RPMI7951 (cell line): ENCODE results near the gene CEP83. TPM values are rescaled to one million over a fixed set of nuclear protein-coding genes. Genes with fewer than 3 reads are reported as not detected.
A peak's percentile ranks its signal among the peaks of the same experiment; 100 is the strongest.
"Not testable (repeated sequence)": the region's sequence is repeated elsewhere in the genome, so short reads cannot be mapped to it uniquely, and the experiment has no call there.

Source experiments
- DNase-seq: peaks from one replicate; pipeline ENCODE4 v3.0.0-alpha.2; 2012; ENCODE audit warnings: low read depth
- total RNA-seq: library from RNA; depleted of rRNA; stranded (reverse); fragments of >200 nt; shearing (Covaris generic); gene quantifications from 2 replicates; pipeline ENCODE4 v1.2.3, GENCODE V29; 2014; rRNA removed

The CEP83 gene, protein sequence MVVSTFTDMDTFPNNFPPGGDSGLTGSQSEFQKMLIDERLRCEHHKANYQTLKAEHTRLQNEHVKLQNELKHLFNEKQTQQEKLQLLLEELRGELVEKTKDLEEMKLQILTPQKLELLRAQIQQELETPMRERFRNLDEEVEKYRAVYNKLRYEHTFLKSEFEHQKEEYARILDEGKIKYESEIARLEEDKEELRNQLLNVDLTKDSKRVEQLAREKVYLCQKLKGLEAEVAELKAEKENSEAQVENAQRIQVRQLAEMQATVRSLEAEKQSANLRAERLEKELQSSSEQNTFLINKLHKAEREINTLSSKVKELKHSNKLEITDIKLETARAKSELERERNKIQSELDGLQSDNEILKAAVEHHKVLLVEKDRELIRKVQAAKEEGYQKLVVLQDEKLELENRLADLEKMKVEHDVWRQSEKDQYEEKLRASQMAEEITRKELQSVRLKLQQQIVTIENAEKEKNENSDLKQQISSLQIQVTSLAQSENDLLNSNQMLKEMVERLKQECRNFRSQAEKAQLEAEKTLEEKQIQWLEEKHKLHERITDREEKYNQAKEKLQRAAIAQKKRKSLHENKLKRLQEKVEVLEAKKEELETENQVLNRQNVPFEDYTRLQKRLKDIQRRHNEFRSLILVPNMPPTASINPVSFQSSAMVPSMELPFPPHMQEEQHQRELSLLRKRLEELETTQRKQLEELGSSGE
- 11.7 and 13.4 TPM in 2 replicates for total RNA-seq

DNA sequence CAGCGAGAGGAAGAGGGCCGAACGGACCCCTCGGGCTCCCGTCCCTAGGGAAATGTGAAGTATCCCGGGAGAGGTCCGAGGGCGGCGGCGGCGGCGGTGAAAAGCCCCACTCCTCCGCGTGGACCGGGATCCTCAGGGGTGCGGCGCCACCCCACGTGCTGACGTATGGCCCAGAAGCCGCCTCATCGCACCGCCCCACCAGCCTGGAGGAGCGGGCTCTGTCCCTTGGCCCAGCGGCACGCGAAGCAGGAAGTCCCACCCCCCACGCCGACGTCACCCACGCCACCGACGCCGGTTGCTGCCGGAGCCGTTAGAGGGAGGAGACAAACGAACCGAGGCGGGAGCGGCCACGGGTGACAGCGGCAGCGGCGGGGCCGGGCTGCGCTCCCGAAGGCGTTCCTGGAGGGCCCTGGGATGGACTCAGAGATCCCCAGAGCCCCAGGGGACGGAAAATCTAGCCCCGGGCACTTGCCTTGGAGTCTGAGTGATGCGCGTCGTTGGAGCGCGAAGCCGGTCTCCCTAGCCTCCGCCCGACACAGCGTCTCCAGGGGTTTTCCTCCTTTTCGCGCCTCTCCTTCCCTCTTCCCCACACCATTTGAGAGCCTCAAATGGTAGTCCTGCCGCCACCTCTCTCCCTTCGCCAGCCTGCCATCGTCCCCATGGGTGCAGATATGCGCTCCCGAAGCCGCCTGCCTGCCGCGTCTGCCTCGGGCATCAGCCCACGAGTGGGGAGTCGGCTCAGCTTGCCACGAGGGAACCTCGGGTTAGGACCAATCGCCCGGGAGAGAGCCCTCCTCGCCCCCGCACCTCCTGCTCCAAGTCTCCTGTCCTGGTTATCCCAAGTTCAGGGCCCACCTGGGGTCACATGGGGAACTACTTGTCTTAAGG, at the start of gene CEP83:
TSS of gene CEP83 (minus strand) at position 140 of the 888 bp plus-strand sequence. CDS start 47,377 bp downstream, outside the sequence.
- peak; percentile 91 for DNase-seq

DNA sequence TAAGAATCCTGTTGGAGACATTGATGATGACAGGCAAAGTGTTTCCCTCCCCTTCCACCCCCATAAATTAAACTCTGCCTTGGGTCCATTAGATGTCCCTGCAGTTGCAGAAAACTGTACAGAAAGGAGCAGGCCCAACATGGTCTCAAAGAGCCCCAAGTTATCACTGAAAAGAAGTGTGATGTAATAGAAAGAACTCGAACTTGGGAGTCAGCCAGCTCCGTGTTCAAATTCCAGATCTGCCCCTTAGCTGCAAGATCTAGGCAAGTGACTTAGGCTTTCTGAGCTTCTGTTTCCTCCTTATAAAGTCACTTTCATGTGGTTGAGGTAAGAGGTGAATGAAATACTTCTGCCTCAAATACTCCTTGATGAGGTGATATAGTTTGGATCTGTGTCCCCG, 49.6 kb upstream of the CEP83 start:
- DNase-seq = no peak

DNA sequence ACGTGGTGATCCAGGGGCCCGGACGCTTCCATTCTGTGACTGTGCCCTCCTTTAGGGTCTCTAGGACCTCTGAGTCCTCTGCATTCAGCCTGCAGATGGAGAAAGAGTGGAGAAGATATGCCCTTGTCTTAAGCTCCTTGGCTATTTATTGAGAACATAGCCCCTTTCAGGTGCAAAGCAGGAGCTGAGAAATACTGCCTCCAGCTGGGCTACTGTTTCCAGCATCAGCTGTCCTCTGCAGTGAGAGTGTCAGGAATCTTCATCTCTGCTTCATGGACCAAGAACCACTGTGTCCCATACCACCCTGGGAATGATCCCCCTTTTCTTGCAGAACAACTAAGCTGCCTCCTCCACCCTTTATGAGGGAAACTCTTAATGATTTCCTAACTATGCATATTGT, 47.8 kb upstream of the CEP83 start:
- DNase-seq = no peak

DNA sequence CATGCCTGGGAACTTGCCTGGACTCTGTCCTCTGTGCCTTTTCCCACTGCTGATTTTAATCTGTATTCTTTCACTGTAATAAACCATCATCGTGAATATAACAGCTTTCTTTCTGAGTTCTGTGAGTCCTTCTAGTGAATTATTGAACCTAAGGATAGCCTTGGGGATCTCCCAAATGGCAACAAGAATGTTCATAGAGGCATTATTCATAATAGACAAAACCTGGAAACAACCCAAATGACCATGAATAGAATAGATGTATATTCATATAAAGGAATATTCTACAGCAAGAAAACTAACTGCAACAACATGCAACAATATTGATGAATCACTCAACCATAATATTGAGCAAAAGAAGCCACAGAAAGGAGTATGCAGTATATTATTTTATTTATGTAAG, 44.7 kb upstream of the CEP83 start:
- no peak for DNase-seq

DNA sequence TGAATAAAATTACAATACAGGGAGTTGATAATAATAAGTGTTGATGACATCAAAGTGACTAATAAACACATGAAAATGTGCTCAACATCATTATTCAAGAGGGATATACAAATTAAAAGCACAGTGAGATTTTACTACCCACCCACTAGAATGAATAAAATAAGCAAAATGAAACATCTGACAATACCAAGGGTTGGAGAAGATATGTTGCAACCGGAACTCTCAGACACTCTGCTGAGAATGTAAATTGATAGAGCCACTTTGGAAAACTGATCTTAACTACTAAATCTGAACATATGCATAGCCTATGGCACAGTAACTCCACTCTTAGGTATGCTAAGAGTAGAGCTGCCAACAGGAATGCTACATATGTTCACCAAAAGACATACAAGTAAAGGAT, 44.0 kb upstream of the CEP83 start:
- DNase-seq = no peak

DNA sequence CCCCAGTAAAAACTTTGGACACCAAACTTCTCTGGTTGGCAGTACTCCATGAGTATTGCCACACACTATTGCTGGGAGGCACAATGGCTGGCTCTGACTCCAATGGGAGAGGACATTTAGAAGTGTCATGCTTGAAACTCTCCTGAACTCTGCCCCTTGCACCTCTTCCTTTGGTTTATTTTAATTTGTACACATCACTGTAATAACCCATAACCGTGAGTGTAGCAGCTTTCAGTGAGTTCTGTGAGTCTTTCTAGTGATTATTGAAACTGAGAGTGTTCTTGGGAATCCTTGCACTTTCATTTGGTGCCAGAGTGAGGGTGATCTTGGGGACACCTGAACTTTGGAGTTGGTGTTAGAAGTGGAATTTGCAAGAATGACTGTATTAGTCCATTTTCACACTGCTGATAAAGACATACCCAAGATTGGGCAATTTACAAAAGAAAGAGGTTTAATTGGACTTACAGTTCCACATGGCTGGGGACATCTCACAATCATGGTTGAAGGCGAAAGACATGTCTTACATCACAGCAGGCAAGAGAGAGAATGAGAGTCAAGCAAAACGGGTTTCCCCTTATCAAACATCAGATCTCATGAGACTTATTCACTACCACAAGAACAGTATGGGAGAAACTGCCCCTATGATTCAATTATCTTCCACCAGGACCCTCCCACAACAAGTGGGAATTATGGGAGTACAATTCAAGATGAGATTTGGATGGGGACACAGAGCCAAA, 41.3 kb upstream of the CEP83 start:
- DNase-seq = no peak

DNA sequence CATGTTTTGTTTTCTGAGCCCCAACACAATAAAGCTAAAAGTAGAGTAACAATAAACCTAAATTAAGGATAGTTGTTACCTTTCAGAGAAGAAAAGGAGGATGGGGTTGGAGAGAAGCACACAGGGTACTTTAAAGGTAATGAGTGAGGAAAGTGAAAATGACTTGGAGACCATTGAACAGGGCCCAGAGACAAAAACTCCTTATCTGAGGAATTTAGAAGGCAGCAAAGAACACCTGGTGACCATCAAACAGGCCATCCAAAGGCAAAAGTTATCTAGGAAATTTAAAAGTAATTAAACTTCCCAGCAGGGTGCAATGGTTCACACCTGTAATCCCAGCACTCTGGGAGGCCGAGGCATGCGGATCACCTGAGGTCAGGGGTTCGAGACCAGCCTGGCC, 39.0 kb upstream of the CEP83 start:
- DNase-seq = no peak

DNA sequence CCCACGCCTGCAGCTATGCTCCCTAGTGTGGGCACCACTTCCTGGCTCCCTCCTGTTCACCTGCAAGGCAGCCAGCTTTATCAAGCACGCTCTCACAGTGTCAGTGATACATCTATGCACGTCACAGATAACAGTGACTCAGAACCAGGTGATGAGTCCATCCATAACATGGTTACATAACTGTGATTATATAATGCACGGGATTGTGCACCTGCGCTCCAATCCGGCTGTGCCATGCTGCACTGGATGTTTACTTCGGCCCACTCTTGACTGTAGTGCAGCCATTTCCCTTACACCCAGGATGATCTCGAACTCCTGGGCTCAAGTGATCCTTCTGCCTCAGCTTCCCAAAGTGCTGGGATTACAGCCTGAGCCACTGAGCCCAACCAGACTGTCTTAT, 38.4 kb upstream of the CEP83 start:
- DNase-seq = no peak

DNA sequence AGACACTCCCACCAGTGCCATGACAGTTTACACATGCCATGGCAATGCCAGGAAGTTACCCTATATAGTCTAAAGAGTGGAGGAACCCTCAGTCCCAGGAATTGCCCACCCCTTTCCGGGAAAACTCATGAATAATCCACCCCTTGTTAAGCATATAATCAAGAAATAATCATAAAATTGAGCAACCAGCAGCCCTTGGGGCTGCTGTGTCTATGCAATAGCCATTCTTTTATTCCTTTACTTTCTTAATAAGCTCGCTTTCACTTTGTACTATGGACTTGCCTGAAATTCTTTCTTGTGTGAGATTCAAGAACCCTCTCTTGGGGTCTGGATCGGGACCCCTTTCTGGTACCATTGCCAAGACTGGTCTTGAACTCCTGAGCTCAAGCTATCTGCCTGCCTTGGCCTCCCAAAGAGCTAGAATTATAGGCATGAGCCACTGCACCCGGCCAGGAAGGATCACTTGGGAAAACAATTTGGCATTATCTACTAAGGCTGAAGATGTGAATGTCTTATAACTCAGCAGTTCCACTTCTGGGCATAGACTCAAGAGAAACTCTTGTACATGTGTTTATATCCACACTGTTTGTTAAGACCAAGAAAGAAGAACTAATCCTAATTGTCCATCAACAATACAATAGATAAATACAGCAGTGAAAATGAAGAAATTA, 35.9 kb upstream of the CEP83 start:
- no peak for DNase-seq

DNA sequence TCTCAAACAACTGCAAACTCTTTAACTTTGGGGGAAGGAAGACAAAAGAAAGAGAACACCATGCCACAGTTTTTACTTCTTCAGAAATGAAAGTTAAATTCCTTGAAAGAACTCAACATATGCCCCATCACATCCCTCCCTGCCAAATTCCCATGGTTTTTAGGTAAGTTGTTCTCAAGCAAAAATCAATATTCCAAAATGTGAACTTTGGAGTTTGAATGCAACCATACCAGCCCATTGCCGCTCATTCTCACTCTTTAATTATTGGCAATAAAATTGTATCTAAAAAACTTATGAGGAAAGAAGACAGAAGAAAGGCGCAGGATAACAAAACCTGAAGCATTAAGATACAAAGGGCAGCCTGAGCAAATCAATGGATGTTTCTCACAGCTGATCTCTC, 31.8 kb upstream of the CEP83 start:
- DNase-seq = no peak

DNA sequence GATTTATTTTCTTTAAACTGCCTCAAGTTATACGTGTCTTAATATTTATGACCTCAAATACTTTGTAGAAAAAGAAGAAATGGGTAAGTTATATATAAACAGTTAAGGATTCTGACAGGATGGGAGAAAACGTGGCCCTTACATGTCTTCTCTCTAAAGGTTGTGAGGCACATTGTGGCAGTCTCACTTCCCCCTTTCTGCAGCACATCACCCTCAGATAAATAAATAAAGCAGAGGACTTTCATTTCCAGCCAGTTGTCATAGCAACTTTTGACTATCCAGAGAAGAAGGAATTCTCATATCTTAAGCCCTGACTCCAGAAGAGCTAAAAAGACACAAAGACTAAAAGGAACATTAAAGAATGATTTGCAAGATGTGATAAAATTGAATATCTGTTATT, 28.8 kb upstream of the CEP83 start:
- no peak for DNase-seq

DNA sequence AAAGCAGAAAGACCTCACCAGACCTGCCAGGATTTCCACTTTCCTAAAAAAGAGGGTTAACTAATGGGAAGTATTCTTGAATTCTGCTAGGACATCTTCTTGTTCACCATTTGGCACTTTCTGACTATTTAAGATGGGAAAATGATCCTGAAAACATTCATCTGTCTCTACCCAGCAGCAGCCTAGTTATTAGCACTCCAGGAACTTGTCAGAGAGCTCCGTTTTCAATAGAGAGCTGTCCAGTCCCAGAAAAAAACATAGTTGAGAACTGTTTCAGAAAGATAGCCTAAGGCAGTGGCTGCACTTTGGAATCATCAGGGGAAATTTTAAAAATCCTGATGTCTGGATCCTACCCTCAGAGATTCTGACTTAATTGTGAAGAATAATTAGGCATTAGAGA, 22.1 kb upstream of the CEP83 start:
- no peak for DNase-seq

DNA sequence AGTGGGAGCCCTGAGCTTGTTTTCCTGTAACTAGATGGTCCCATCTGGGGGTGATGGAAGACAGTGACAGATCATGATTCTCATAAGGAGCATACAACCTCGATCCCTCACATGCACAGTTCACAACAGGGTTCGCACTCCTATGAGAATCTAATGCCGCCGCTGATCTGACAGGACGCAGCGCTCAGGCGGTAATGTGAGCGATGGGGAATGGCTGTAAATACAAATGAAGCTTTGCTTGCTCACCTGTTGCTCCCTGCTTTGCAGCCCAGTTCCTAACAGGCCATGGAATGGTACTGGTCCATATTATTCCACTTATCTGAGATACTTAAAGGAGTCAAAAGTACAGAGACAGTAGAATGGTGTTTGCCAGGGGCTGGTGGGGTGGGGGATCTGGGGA, 9.9 kb upstream of the CEP83 start:
- DNase-seq = no peak

DNA sequence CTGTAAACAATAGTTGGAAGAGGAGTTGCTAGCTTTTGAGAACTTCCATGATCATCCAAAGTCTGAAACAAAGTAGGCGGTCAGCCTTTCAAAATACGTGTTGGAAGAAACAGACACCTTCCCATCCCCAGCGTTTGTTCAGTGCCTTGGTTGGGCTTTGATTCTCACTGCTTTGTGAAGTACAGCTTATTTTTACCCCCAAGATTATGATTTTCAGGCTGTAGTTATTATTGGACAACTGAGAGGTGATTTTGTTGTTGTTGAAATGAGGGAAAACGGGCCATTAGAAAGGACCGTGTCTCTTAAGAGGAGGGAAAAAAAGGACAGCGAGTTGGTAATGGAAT, 921 bp upstream of the CEP83 start:
- DNase-seq = no peak

DNA sequence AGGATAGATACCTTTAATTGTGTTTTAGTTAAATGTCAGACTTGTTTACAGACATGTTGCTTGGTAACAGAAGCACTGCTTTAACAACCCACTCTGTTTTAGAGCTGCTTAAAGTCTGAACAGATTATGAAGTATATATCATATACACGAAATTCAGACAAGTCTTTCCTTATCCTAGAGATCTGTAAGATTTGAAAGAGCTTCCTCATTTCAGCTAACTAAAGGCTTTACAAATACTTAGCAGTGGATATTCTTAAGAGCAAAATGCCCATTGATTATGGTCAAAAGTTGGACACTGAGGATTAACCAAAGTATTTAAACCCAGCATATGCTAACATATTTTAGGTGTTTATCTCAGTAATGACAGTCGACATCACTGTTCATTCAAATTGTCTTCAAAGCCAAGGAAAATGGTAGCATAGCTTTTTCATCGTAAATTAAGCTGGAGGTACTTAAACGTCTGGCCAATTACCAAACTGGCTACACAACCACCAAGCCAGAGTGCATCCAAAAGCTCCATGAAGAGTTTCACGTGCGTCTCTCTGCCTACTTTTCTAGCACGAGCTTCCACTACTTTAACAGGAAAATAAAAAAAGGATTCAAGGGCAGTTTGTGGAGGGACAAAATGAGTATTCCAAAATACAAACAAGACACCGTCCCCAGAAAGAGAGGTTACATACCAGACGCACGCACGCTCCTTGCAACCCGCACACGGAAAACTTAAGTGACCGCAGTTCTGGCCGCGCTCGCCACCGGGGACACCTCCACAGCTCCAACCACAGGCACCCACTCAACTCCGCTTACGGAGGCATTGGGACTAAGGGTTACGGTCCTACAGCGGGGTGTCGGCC, 565 bp downstream of the CEP83 start:
- peak; percentile 41 for DNase-seq

DNA sequence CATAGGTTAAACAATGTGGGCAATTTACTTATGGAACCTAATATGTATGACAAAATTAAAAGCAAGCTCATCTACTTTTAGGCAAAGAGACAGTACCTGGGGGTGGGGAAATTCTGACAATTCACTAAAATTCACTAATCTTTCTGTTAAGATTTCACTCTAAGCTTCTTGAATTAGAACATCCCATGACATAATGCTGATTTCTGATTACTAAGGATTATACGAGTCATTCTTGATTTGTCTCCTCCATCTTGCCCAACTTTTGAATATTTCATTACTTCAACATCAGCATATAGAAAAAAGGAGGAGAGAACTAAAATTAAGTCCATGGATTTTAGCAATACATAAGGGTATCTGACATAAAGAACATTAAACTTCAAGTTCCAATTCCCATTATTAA, 2.4 kb downstream of the CEP83 start:
- no peak for DNase-seq

DNA sequence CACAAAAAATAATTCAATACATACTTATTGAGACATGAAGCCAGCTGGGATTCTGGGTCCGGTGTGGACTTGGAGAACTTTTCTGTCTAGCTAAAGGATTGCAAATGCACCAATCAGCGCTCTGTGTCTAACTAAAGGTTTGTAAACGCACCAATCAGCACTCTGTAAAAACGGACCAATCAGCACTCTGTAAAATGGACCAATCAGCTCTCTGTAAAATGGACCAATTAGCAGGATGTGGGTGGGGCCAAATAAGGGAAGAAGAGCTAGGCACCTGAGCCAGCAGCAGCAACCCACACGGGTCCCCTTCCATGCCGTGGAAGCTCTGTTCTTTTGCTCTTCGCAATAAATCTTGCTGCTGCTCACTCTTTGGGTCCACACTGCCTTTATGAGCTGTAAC, 5.3 kb downstream of the CEP83 start:
- not testable (repeated sequence) for DNase-seq

DNA sequence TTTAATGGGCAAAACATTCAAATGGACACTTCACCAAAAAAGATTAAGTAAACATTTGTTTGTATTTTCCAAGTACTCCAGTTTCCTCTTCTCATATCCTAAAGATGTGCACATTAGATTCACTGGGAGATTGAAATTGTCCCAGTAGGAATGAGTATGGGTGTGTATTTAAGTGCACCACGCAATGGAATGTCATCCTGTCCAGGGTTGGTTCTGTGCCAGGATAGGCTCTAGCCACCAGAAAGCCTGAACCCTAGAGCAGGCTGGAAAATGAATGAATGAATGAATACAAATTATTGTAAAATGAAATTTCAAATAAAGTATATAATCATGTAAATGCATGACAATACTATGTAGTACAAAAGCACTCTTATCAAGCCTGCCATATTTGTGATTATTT, 14.0 kb downstream of the CEP83 start:
- peak; percentile 33 for DNase-seq

DNA sequence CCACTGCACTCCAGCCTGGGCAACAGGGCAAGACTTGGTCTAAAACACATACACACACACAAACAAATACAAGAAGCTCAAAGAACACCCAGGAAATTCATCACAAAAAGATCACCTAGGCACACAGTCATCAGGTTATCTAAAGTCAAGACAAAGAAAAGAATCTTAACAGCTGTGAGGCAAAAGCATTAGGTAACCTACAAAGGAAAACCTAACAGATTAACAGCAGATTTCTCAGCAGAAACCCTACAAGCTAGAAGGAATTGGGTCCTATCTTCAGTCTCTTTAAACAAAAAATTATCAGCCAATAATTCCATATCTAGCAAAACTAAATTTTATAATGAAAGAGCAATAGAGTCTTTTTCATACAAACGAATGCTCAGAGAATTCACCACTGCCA, 22.4 kb downstream of the CEP83 start:
- no peak for DNase-seq

DNA sequence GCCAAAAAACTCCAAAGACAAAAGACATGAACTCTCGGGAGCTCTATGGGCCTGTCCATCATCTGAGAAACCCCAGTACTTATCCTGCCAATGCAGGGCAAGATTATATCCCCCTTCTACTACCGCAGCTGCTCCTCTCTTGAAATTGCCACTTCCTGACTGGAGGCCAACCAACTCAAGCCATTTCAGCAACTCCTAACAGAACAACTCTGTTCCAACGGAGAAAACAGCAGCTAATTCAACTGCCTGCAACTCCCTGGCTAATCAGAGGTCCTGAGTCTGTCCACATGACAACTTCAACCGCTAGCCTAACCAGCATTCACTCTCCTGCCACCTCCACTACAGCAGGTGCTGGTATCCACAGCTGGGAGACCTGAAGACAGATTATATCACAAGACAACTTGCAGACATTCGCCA, 24.1 kb downstream of the CEP83 start:
- no peak for DNase-seq
